HEK293 (cell line): Measurements from ENCODE around the gene PDE3A.
"Not testable (repeated sequence)": the region's sequence is repeated elsewhere in the genome, so short reads cannot be mapped to it uniquely, and the experiment has no call there.

Source experiments
- ZNF785 ChIP-seq: fragments of 450-650 bp; formaldehyde crosslinking; IDR thresholded peaks from 2 replicates; pipeline ENCODE4 v1.5.1; 2016; ENCODE audit warnings: missing biosample characterization, missing genetic modification characterization
- TF ChIP-seq, protein P1 (sequence below): fragments of 450-650 bp; formaldehyde crosslinking; IDR thresholded peaks from 2 replicates; pipeline ENCODE4 v1.5.1; 2016; ENCODE audit warnings: missing biosample characterization, missing genetic modification characterization

DNA sequence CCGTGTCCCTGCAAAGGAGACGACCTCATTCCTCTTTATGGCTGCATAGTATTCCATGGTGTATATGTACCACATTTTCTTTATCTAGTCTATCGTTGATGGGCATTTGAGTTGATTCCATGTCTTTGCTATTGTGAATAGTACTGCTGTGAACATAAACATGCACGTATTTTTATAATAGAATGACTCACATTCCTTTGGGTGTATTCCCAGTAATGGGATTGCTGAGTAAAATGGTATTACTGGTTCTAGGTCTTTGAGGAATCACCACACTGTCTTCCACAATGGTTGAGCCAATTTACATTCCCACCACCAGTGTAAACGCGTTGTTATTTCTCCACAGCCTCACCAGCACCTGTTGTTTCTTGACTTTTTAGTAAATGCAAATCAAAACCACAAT is 16.5 kb downstream of the PDE3A start:
- not testable (repeated sequence) for TF ChIP-seq ZNF785 (tag by site-specific recombination)
- TF ChIP-seq, protein P1, sequence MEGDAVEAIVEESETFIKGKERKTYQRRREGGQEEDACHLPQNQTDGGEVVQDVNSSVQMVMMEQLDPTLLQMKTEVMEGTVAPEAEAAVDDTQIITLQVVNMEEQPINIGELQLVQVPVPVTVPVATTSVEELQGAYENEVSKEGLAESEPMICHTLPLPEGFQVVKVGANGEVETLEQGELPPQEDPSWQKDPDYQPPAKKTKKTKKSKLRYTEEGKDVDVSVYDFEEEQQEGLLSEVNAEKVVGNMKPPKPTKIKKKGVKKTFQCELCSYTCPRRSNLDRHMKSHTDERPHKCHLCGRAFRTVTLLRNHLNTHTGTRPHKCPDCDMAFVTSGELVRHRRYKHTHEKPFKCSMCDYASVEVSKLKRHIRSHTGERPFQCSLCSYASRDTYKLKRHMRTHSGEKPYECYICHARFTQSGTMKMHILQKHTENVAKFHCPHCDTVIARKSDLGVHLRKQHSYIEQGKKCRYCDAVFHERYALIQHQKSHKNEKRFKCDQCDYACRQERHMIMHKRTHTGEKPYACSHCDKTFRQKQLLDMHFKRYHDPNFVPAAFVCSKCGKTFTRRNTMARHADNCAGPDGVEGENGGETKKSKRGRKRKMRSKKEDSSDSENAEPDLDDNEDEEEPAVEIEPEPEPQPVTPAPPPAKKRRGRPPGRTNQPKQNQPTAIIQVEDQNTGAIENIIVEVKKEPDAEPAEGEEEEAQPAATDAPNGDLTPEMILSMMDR (tag by site-specific recombination): not testable (repeated sequence)
